Measurements from ENCODE around the gene GID4. TPM values are rescaled to one million over a fixed set of nuclear protein-coding genes. Genes with fewer than 3 reads are reported as not detected.
A peak's percentile ranks its signal among the peaks of the same experiment; 100 is the strongest.

GID4 gene
- total and polyA plus RNA-seq, 9 of the 15 experiments (the other 6 are each of a cell fraction or from before 2014, with no cell fraction given): 1.2 to 6.4 (median 3.7) TPM

- TF ChIP-seq RBFOX2 (IDR thresholded peaks at IDR 0.05; ENCODE audit: low read depth, low read length): no peak
- TF ChIP-seq ZFP1 (CRISPR knock-in tag; IDR thresholded peaks at IDR 0.05): no peak
- TF ChIP-seq MEF2D (tag; conservative IDR thresholded peaks at IDR 0.05; ENCODE audit: low read depth): no peak
- no peak for TF ChIP-seq KDM4B (IDR thresholded peaks at IDR 0.05; ENCODE audit: borderline replicate concordance in 2 of 2, low read depth in 1 of 2)
- no peak for TF ChIP-seq ZNF124 (CRISPR knock-in tag; IDR thresholded peaks at IDR 0.05)
- no peak for TF ChIP-seq ARID1B (IDR thresholded peaks at IDR 0.05)
- TF ChIP-seq ZBTB8A (IDR thresholded peaks at IDR 0.05; ENCODE audit: partially characterized antibody): no peak
- TF ChIP-seq ILK (tag; IDR thresholded peaks at IDR 0.05; ENCODE audit: borderline replicate concordance, low read depth): no peak
- TF ChIP-seq THAP7 (CRISPR knock-in tag; IDR thresholded peaks at IDR 0.05): no peak
- TF ChIP-seq ZNF217 (CRISPR knock-in tag; IDR thresholded peaks at IDR 0.05): no peak
- TF ChIP-seq ZNF75A (CRISPR knock-in tag; IDR thresholded peaks at IDR 0.05): no peak
- TF ChIP-seq ZFP30 (CRISPR knock-in tag; IDR thresholded peaks at IDR 0.05; ENCODE audit: borderline replicate concordance): no peak
- no peak for TF ChIP-seq ATF6 (CRISPR knock-in tag; IDR thresholded peaks at IDR 0.05)
- no peak for TF ChIP-seq ZNF121 (CRISPR knock-in tag; conservative IDR thresholded peaks at IDR 0.05)
- no peak for TF ChIP-seq CEBPB (tag; IDR thresholded peaks at IDR 0.05)
- TF ChIP-seq CTCF (IDR thresholded peaks at IDR 0.05 in 2 of 3, conservative IDR thresholded peaks at IDR 0.05 in 1 of 3; ENCODE audit: insufficient read depth in 2 of 3, low read depth in 1 of 3, low read length in 3 of 3): peak; percentile 41 to 54 (median 51)
- no peak for TF ChIP-seq KAT7 (CRISPR knock-in tag; IDR thresholded peaks at IDR 0.05; ENCODE audit: borderline replicate concordance)
- TF ChIP-seq IFI16 (CRISPR knock-in tag; IDR thresholded peaks at IDR 0.05): no peak
- no peak for TF ChIP-seq NFYB (IDR thresholded peaks at IDR 0.05; ENCODE audit: extremely low read depth, insufficient read length)
- peak; percentile 26; the same call in 1 of the 2 replicates for TF ChIP-seq MAX (CRISPR knock-in tag; IDR thresholded peaks at IDR 0.05)
- TF ChIP-seq ZNF57 (CRISPR knock-in tag; IDR thresholded peaks at IDR 0.05): no peak
Observed at GRCh38 chr17:18093616-18094408, 54.6 kb downstream of the GID4 start (continued).
